ENCODE results near the gene HDAC8. TPM values are rescaled to one million over a fixed set of nuclear protein-coding genes. Genes with fewer than 3 reads are reported as not detected.
"Not testable (repeated sequence)": the region's sequence is repeated elsewhere in the genome, so short reads cannot be mapped to it uniquely, and the experiment has no call there.

The HDAC8 gene
- total RNA-seq, 1 donor from 2014 or later = 28.4 TPM

- DNase-seq = no peak
Observed at GRCh38 chrX:72460715-72461114, 111.9 kb downstream of the HDAC8 start.

- not testable (repeated sequence) for DNase-seq
Observed at GRCh38 chrX:72449034-72449433, 123.6 kb downstream of the HDAC8 start.

DNA sequence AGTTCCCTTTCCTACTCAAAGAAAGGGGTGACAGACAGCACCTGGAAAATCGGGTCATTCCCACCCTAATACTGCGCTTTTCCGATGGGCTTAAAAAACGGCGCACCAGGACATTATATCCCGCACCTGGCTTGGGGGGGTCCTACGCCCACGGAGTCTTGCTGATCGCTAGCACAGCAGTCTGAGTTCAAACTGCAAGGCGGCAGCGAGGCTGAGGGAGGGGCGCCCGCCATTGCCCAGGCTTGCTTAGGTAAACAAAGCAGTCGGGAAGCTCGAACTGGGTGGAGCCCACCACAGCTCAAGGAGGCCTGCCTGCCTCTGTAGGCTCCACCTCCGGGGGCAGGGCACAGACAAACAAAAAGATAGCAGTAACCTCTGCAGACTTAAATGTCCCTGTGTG is 131.9 kb downstream of the HDAC8 start:
- not testable (repeated sequence) for DNase-seq

DNA sequence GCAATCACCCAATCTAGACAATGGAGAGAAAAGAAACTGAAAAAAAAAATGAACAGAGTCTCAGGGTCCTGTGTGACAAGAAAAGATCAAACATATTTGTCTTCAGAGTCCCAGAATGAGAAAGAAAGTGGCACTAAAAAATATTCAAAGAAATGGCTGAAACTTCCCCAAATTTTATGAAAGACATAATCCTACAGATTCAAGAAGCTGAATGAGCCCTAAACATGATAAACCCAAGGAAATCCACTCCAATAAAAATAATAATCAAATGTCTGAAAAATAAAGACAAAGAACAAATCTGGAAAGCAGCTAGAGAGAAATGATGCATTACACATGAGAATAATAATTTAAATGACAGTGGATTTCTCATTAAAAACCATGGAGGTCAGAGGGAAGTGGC is 136.6 kb downstream of the HDAC8 start:
- no peak for DNase-seq

DNA sequence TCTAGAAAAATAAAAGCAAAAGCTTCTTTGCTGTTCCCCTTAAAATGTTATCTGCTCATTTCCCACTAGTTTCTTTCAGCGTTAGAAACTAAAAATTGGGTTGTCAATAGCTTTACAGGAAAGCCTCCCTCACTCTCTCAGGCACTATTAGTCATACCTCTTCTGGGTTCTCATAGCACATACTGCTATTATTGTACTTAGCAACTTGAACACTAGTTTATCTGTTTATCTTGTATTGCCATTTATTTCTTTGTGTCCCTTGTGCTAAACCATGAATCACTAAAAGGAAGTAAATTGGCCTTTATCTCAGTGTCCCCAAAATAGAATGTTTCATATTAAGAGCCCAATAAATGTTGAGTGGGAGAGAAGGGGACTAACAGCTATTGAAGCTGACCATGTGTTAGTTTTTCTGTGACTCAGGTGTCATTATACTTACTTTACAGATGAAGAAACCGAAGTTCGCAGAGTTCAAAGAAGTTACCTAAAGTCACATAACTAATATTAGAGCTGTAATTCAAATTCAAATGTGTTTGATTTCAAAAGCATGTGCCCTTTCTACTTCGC is 142.2 kb downstream of the HDAC8 start:
- DNase-seq = no peak

DNA sequence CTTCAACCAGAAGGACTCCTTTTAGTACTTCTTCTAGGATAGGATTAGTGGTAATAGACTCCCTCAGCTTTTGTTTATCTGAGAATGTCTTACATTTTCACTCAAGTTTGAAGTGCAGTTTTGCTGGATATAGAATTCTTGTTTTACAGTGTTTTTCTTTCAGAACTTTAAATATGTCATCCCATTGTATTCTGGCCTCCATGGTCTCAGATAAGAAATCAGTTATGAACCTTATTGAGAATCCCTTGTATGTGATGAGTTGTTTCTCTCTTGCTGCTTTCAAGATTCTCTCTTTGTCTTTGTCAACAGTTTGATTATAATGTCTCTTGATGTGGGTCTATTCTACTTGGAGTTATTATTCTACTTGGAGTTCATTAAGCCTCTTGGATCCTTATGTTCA is 150.8 kb downstream of the HDAC8 start:
- no peak for DNase-seq

DNA sequence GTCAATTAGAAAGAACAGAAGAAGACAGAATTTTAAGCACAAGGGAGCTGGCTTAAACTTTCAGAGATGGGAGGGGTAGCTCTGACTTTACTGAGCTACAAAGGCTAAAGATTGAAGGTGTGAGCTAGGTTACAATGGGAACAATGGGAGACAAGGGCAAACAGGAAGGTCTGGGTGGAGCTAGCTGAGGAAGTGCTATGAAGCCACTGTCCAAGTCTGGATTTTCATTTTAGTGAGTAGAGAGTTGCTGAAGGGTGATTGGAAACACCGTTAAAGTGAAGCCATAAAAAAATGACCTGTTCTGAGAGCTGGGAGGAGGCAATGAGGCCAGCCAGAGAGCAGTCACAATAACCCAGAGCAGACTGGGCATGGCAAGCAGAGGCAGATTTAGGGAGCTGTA is 162.7 kb downstream of the HDAC8 start:
- no peak for DNase-seq

GRCh38 chrX:72408885-72409284 is 163.8 kb downstream of the HDAC8 start:
- DNase-seq = no peak

DNA sequence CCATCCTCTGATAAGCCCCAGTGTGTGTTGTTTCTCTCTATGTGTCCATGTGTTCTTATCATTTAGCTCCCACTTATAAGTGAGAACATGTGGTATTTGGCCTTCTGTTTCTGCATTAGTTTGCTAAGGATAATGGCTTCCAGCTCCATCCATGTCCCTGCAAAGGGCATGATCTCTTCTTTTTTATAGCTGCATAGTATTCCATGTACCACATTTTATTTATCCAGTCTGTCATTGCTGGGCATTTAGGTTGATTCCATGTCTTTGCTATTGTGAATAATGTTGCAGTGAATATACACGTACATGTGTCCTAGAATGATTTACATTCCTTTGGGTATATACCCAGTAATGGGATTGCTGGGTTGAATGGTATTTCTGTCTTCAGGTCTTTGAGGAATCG is 167.5 kb downstream of the HDAC8 start:
- DNase-seq = not testable (repeated sequence)

DNA sequence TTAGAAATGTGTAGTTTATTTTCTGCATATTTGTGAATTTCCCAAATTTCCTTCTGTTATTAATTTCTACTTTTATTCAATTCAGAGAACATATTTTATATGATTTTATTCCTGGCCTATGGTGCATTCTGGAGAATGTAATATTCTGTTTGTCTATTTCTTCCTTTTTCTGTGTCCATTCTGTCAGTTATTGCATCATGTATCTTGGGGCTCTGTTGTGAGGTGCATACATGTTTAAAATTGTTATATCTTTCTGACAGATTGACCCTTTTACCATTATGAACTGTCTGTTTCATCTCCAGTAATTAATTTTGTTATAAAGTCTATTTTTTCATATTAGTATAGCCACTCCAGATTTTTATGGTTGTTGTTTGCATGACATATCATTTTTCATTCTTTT is 170.0 kb downstream of the HDAC8 start:
- DNase-seq = no peak

- DNase-seq = no peak
Observed at GRCh38 chrX:72399816-72400215, 172.8 kb downstream of the HDAC8 start.

- DNase-seq = no peak
Observed at GRCh38 chrX:72396117-72396516, 176.5 kb downstream of the HDAC8 start.

DNA sequence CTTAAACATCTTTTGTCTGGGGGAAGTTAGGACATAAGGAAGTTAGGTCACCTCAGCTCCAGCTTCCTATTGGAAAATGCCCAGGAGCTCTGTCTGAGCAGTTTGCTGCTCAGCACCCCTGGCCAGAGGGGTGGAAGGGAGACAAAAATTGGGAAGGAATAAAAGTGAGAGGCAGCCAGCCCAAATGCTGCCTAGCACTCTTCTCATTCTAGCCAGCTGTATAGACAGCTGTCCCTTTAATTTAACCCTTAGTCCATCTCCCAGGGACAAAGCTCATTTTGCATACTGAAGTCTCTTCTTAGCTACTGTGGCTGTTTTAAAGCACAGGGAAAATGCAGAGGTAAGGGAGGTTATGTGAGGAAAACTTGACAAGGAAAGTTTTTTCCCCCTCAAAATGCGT is 177.4 kb downstream of the HDAC8 start:
- peak; percentile 52 for DNase-seq

DNA sequence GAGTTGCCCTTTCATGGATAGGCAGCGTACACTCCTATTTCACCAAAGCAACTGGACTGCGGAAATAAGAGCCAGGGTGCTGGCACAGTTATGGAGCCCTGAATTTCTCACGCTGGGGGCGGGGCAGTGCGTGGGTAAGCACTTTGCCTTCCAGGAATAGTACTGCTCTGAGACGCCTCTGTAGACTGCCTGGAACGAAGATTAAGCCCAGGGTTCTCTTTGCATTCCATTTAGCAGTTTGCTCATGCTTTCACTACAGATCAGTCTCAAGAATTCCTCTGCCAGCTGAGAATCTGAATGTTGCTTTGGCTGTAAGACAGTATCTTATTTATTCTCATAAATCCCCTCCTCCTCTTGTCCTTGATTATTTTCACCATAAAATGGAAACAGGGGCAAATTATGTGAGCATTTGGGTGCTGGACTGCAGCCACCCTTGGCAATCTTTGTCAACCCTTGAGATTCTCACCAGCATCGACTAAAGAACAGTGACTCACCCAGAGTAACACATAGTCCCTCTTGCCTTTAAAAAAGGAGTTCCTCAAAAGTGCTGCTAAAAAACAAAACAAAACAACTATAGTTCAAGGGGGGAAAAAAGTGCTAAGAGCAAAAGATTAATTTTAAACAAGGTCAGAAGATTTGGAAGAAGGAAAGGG is 178.0 kb downstream of the HDAC8 start:
- DNase-seq = peak; percentile 90

DNA sequence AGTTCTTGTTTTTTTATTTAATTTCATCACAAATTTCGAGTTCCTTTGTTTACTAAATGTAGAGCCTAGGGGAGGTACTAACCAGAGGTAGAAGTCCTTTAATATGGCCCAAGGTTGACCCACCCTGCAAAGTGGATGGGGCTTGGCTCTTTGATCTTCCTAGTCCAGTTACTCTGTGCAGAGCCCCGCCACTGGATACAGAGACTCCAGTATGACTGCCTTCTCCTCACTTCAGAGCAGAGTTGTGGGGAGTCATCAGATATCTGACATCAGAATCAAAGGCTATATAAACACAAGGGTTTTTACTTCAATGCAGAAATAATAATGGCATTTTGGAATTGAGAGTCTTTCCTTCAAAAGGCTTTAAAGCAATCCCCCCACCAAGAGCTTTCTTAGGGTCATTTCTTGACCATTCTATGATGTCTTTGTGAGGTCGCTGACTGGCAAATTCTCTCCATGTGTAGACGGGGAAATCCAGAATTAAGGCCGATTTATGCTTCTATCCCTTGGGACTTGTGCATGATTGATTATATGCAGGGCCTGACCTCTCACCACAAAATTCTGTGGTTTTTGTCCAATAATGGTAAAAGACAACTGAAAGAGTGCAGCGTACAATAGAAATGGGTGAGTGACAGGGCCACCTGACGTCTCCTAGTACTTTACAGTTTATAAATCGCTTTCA is 178.7 kb downstream of the HDAC8 start:
- peak; percentile 20 for DNase-seq

DNA sequence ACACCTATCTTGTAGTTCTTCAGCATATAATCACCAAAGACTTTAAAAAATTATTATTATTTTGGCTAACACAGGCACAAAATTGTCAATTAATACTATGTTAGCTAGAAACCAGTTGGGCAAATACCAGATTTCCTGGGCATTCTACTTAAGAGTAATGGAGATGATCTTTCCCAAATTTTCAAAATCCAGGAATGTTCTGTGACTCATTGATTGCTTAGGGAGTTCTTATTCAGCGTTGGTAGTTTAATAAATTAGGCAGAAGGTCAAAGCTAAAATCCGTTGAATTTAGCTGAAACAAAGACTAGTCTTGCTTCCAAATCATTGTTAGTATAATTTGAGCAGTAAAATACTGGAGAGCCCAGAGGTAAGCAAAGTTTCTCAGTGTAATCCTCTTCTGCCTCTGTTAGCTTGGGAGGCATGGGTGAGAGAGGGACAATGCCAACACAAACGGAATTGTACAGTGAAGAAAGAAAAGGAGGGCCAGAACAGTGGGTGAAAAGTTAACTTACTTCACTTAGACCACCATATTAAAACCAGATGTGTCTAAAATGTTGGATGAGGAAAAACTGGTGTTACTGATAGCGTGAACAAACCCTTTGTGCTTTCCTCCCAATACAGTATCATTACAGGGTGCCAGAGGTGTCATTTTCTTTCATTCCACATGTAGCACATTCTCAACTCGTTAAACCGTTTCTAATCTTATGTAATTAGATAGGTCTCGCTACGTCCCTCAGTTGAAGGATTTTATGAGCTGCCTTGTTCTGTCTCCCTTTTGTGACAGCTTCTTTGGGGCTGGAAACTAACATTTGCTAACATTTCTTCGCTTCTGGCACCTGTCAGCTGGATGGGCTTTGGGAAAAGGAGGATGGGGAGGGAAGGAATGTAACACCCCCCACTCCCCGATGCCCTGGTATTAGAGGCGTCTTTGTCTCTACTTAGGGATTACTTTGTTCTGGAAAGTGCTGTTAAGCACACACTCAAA is 179.5 kb downstream of the HDAC8 start:
- peak; percentile 70 for DNase-seq

DNA sequence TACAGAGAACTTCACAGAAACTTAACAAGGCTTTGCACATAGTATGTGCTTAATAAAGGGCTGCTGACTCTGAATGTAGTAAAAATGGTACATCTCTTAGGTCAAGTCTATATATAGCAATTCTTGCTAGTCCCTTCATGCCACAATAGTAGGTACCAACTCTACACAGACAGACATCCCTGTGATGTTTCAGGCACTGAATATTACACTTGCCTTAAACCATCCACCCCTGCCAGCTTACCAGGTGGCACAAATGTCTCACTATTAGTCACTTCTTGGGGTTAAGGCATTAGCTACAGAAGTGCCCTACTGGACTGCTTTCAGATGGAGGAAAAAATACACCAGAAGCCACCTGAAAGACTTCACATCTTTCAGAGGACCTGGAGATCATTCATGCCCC is 180.6 kb downstream of the HDAC8 start:
- DNase-seq = no peak

DNA sequence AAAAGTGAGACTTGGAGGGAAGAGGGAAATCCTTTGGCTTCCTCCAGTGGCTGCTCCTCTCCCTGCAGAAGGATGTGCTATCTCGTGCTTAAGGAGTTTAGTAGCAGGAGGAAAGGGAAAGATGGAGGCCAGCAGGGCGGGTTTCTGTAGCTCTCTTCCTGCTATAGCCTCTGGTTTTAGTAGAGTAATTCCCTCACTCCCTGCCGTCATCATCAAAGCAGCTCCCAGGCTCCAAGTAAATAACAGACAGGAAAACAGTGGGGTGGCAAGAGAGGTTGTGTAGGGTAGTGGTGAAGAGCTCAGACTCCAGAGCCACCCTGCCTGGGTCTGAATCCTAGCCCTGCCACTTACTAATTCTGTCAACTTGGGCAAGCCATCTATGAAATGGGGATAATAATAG is 185.4 kb downstream of the HDAC8 start:
- DNase-seq = no peak

DNA sequence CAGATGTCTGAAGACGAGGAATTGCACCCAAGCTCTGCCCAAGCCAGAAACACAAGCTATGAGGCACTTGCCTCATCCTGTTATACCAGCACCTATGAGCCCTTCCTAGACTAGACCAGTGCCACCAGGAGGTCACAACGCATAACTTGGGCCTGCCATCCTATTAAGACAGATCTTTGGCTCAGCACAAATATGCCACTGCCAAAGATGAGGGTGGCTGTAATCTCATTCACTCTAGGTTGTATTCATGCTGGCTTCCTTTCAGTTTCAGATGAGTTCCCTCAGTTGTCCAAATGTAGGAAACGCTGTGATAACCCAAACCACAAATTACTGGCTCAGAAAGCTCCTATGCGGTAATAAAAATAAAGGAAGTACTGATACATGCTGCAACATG is 190.4 kb downstream of the HDAC8 start:
- DNase-seq = no peak

GRCh38 chrX:72381439-72382201 is 191.0 kb downstream of the HDAC8 start:
- no peak for DNase-seq

- no peak for DNase-seq
Observed at GRCh38 chrX:72376124-72376523, 196.5 kb downstream of the HDAC8 start.

DNA sequence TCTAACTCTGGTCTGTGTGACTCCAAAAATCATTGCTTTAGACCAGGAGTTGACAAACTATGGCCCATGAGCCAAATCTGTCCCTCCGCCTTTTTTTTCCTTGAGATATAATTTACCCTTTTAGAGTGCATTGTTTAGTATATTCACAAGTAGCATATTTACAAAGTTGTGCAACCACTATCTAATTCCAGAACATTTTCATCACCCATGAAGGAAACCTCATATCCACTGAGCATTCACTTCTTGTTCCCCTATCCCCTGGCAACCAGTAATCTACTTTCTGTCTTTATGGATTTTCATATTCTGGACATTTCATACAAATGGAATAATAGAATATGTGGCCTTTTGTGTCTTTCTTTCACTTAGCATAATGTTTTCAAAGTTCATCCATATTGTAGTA is 199.5 kb downstream of the HDAC8 start:
- no peak for DNase-seq
